Thymus (tissue), 11 donors: Measurements from ENCODE around the gene COX18. TPM values are rescaled to one million over a fixed set of nuclear protein-coding genes. Genes with fewer than 3 reads are reported as not detected.

ENCODE experiments used
- DNase-seq, 9 donors: peaks; one replicate each; pipeline ENCODE4 v3.0.0-alpha.2; 2013; ENCODE audit warnings: low spot score in 9 of 9, low read depth in 6 of 9, missing footprints in 1 of 9
- H3K27ac ChIP-seq, 2 donors: one replicate each; pipeline ENCODE4 v1.5.1; 2013; ENCODE audit warnings: control low read depth in 1 of 2, low read depth in 1 of 2, low read length in 1 of 2, mild to moderate bottlenecking in 1 of 2, moderate library complexity in 1 of 2
- H3K27me3 ChIP-seq, 2 donors: one replicate each; pipeline ENCODE4 v1.5.1; 2013; ENCODE audit warnings: low read length in 1 of 2; ENCODE audit not compliant: control insufficient read depth in 2 of 2, insufficient read depth in 1 of 2
- H3K36me3 ChIP-seq, 2 donors: one replicate each; pipeline ENCODE4 v1.5.1; 2013; ENCODE audit warnings: low read length in 1 of 2, mild to moderate bottlenecking in 1 of 2, moderate library complexity in 1 of 2; ENCODE audit not compliant: control insufficient read depth in 2 of 2, insufficient read depth in 2 of 2
- H3K4me1 ChIP-seq, 2 donors: one replicate each; pipeline ENCODE4 v1.5.1; 2013; ENCODE audit warnings: low read length in 2 of 2; ENCODE audit not compliant: control insufficient read depth in 2 of 2, insufficient read depth in 2 of 2
- H3K4me3 ChIP-seq, 2 donors: one replicate each; pipeline ENCODE4 v1.5.1; 2013; ENCODE audit warnings: low read length in 2 of 2, control low read depth in 1 of 2, mild to moderate bottlenecking in 1 of 2
- H3K9me3 ChIP-seq, 2 donors: one replicate each; pipeline ENCODE4 v1.5.1; 2013; ENCODE audit warnings: low read length in 1 of 2, mild to moderate bottlenecking in 1 of 2; ENCODE audit not compliant: control insufficient read depth in 2 of 2, insufficient read depth in 1 of 2
- WGBS: extraction: QIAGEN DNeasy Blood & Tissue Kit; methylation state at CpG from one replicate; pipeline ENCODE4 v1.1.7; 2013; 5-methylcytosine and 5-hydroxymethylcytosine counted together
- polyA plus RNA-seq: library from polyadenylated mRNA; stranded (reverse); fragments of 200-250 nt; gene quantifications from one replicate; pipeline ENCODE4 v1.2.3, GENCODE V29; 2013
- total RNA-seq: library from RNA; stranded (reverse); fragments of 120-200 nt; gene quantifications from one replicate; pipeline ENCODE4 v1.2.4, GENCODE V29; 2013
- donor health status: healthy.

The COX18 gene
- total and polyA plus RNA-seq, 2 donors, result 13.2 to 14.5 TPM

DNA sequence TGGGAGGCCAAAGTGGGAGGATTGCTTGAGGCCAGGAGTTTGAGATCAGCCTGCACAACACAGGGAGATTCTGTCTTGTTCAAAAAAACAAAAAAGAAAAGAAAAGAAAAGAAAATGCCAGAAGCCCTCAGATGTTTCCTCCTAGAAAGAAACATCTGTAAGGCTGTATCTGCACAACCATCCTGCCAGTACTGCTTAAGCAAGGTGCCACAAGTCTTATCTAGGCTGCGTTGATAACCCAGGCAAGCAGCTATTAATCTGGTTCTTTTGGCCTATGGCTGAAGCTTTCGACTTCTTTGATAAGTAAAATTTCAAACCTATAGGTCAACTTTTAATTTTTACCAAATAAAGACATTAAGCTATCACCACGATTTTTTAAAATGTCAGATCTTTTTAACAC is 3.1 kb downstream of the COX18 start:
- H3K4me1 ChIP-seq, result peaks cover 5 to 14% of the 10 kb centered on the region in 2 donors
- peak in 1 of 9 donors; percentile 30 for DNase-seq
- H3K9me3 ChIP-seq, result no peaks in the 10 kb centered on the region
- H3K36me3 ChIP-seq, result peaks cover 12 to 20% of the 10 kb centered on the region in 2 donors
- 97% methylated on average over 3 of the region's 3 CpGs for WGBS
- no peak overlapping the region for H3K27ac ChIP-seq
- no peak overlapping the region for H3K4me3 ChIP-seq
- H3K27me3 ChIP-seq, result no peaks in the 10 kb centered on the region

DNA sequence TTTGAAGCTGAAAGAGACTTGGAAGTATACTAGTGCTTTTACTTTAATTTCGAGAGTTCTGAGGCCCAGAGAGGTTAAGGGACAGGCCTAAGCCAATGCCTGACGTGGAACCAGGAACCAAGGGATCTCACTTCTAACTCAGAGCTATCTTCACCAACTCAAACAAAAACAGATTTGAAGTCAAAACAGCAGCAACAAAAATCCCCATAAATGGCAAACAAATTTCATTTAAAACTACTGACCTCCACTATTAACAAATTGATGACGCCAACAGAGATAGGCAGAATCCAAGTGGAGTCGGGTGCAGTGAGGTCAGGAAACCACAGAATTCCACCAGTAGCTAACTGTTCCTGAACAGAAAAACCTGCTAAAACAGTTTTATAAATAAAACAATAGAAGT is 5.0 kb downstream of the COX18 start:
- Histone ChIP-seq H3K9me3 (no peaks in the 10 kb centered on the region), H3K36me3 (peaks cover 15 to 33% of the 10 kb centered on the region in 2 donors), H3K27me3 (no peaks in the 10 kb centered on the region), H3K4me3 (no peak overlapping the region), H3K4me1 (peaks cover 5 to 14% of the 10 kb centered on the region in 2 donors), H3K27ac (no peak overlapping the region)
- WGBS, result 86% methylated on average over 4 of the region's 4 CpGs
- DNase-seq, result no peak

DNA sequence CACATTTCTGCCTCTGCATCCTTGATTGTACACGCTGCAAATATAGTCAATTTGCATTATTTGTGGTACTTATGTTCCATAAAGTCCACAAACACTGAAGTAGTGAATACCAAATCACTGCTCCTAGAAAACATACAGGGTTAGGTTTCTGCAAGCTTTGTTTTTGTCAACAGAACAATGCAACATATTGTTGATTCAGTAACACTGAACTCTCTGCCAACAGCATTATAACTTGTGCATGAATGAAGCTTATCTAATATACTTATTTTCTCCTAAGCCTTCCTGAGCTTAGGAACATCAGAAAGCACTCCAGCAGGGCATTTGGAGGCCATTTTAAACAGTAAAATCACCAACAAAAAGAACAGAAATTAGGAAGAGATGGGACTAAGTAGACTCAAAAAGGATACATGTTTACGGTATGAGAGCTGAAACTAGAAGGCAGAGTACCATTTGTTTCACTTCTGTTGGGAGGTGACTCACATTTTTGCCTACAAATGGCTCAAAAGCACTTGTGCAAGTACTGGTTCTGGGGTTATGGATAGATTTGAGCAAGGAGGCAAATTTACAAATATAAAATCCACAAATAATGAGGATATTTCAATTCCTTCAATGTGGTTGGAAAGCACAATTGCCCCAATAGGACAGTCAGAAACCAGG is 14.1 kb downstream of the COX18 start:
- no peak for DNase-seq
- no peaks in the 10 kb centered on the region for H3K9me3 ChIP-seq
- peaks cover 21 to 59% of the 10 kb centered on the region in 2 donors for H3K36me3 ChIP-seq
- no peaks in the 10 kb centered on the region for H3K4me1 ChIP-seq
- WGBS, result 95% methylated on average over 2 of the region's 2 CpGs
- H3K4me3 ChIP-seq, result no peak overlapping the region
- H3K27ac ChIP-seq, result no peak overlapping the region
- H3K27me3 ChIP-seq, result no peaks in the 10 kb centered on the region

DNA sequence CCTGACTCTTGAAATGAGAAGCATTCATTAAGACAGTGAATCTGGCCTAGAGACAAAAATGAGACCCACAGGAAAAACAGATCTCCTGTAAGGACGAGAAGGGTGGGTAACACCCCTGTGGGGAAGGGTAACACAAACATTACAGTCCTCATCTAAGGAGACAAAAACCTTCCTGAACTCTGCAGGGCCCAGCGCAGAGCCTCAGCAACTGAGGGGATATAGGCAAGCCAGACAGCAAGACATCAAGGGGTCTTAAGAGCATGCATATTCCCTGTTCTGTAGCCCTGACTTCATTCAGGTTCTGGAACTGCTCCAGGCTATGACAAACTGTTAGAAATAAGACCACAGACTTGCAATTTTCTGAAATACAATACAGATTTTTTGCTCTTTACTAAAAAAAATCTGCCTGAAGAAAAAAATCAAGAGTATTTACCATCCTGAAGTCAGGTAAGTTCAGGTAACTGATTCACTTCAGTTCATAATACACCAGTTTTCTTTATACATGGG is 15.5 kb downstream of the COX18 start:
- no peak overlapping the region for H3K27ac ChIP-seq
- no peaks in the 10 kb centered on the region for H3K4me1 ChIP-seq
- peaks cover 17 to 47% of the 10 kb centered on the region in 2 donors for H3K36me3 ChIP-seq
- no peaks in the 10 kb centered on the region for H3K9me3 ChIP-seq
- no peak overlapping the region for H3K4me3 ChIP-seq
- DNase-seq, result no peak
- H3K27me3 ChIP-seq, result no peaks in the 10 kb centered on the region
- WGBS, result 96% methylated on average over 2 of the region's 2 CpGs

DNA sequence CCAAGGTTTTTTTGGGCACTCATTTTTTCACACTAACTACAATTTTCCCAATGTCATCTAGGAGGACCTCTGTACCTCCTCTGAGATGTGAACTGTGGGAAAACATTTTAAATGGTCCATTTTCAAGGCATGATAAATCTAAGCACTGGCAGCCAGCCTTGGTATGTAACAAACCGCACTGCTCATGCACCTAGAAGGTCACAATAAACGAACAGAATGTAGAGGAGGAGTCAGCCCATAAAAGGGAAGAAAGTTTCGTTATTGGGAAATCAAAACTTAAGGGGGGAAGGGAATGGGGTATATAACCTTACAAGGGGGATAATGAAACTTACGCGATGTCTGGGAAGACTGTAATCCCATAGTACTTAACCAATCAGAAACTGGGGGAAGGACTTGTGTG is 16.4 kb downstream of the COX18 start:
- DNase-seq, result no peak
- Histone ChIP-seq H3K4me3 (no peak overlapping the region), H3K4me1 (no peaks in the 10 kb centered on the region), H3K27me3 (no peaks in the 10 kb centered on the region), H3K27ac (no peak overlapping the region), H3K9me3 (no peaks in the 10 kb centered on the region), H3K36me3 (peaks cover 10 to 38% of the 10 kb centered on the region in 2 donors)
- 97% methylated on average over 5 of the region's 5 CpGs for WGBS

DNA sequence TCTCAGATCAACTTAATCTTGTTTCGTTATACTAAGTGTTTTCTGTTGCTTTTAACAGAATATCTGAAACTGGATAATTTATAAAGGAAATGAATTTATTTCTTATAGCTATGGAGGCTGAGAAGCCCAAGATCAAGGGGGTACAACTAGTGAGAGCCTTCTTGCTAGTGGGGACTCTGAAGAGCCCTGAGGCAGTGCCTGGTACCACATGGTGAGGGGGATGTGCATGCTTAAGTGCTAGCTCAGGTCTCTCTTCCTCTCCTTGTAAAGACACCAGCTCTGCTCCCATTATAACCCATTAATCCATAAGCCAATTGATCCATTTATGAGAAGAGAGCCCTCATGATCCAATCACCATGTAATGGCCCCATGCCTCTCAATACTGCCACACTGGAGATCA is 17.9 kb downstream of the COX18 start:
- Histone ChIP-seq H3K4me3 (no peak overlapping the region), H3K4me1 (no peaks in the 10 kb centered on the region), H3K27me3 (no peaks in the 10 kb centered on the region), H3K9me3 (no peaks in the 10 kb centered on the region), H3K36me3 (peaks cover under 1 to 25% of the 10 kb centered on the region in 2 donors), H3K27ac (no peak overlapping the region)
- DNase-seq, result no peak
- WGBS, result 97% methylated on average over 1 of the region's 1 CpG

DNA sequence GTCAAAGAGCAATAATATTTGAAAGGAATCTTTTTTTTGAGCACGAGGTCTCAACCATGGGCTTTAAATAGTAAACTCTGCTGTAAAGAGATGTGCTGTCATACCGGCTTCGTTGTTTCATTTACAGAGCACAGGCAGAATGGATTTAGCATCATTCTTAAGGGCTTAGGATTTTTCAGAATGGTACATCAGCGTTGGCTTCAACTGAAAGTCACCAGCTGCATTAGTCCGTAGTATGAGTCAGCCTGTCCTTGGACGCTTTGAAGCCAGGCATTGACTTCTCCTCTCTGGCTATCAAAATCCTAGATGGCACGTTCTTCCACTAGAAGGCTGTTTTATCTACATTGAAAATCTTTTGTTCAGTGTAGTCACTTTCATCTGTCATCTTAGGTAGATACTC is 23.6 kb downstream of the COX18 start:
- Histone ChIP-seq H3K27ac (no peak overlapping the region), H3K4me1 (no peaks in the 10 kb centered on the region), H3K4me3 (no peak overlapping the region), H3K27me3 (no peaks in the 10 kb centered on the region), H3K9me3 (no peaks in the 10 kb centered on the region), H3K36me3 (no peaks in the 10 kb centered on the region)
- no peak for DNase-seq
- 97% methylated on average over 7 of the region's 7 CpGs for WGBS

DNA sequence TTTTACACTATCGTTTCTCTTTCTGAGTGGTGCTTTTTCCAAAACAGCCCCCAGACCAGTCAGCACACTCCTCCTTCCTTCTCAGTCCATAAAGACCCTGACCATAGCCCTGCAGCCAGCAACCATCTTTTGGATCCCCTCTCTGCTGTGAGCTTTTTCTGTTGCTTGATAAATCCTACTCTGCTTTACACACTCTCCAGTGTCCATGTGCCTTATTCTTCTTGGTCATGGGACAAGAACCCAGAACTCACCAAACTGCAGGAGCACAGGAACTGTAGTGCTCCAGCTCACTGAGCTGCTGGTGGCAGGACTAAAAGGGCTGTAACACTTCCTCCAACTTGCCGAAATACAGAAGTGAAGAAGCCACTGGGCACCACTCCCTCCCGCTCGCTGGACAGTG is 32.5 kb downstream of the COX18 start:
- WGBS, result 98% methylated on average over 4 of the region's 4 CpGs
- H3K27me3 ChIP-seq, result no peaks in the 10 kb centered on the region
- DNase-seq, result no peak

DNA sequence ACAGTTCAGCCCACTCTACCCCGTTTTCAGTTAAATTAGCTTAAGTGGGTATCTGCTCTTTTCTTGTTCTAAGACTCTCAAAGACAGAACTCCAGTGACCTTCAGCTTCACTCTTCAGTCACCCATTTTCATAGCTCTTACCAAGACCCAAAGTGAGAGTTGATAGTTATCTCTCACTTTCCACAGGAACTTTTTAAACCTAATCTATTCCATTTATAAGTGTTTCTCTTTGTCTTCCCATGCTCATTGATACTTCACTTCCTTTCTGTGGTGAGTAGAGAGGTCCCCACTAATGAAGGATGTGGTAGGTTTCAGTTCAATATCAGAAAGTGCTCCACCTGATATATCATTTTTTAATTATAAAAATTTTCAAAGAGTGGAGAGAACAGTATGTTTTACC is 33.4 kb downstream of the COX18 start:
- 94% methylated on average over 1 of the region's 1 CpG for WGBS
- Histone ChIP-seq H3K4me1 (no peaks in the 10 kb centered on the region), H3K27ac (no peak overlapping the region), H3K27me3 (no peaks in the 10 kb centered on the region), H3K9me3 (peaks cover 0 to 7% of the 10 kb centered on the region in 2 donors), H3K4me3 (no peak overlapping the region), H3K36me3 (no peaks in the 10 kb centered on the region)
- no peak for DNase-seq

More for the DNA sequence above, 32.5 kb downstream of the COX18 start:
- Histone ChIP-seq H3K4me3 (no peak overlapping the region), H3K4me1 (no peaks in the 10 kb centered on the region), H3K27ac (no peak overlapping the region), H3K36me3 (no peaks in the 10 kb centered on the region), H3K9me3 (peaks cover 0 to 7% of the 10 kb centered on the region in 2 donors)
